Vagina (tissue), 2 donors: ENCODE data around the gene CD34.

Source experiments
- POLR2A ChIP-seq, 2 donors: fragments of 450-650 bp; IDR thresholded peaks; one replicate each; pipeline ENCODE4 v1.6.1; 2017; ENCODE audit warnings: antibody characterized with exemption in 2 of 2, mild to moderate bottlenecking in 2 of 2, moderate library complexity in 2 of 2
- POLR2AphosphoS5 ChIP-seq, 2 donors: sonication (generic); formaldehyde crosslinking; IDR thresholded peaks; one replicate each; pipeline ENCODE4 v1.9.0; 2017; ENCODE audit warnings: antibody characterized with exemption in 2 of 2, mild to moderate bottlenecking in 2 of 2, low read depth in 1 of 2; ENCODE audit not compliant: insufficient read depth in 1 of 2
- TF ChIP-seq, protein P1 (sequence below), 3 experiments: fragments of 450-650 bp in 2 of 3; fragments of 200-600 bp in 1 of 3; sonication (generic) in 1 of 3; IDR thresholded peaks; one replicate each; pipeline ENCODE4 v1.5.1; 2017 to 2019; ENCODE audit warnings: antibody characterized with exemption in 3 of 3, mild to moderate bottlenecking in 2 of 3, moderate library complexity in 2 of 3

DNA sequence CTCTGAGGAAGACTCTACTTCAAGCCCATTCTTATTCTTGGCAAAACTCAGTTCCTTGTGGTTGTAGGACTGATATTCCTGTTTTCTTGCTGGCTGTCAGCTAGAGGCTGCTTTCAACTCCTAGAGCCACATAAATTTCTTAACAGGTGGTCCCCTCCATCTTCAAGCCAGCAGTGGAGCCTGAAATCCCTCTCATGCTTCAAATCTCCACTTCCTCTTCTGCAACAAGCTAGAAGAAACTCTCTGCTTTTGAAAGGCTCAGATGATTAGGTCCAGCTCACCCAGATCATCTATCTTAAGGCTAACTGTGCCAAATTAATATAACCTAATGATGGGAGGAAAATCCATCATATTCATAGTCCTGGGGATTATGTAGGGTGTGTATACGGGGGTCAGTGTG lies 43.2 kb upstream of the CD34 start:
- TF ChIP-seq, protein P1, sequence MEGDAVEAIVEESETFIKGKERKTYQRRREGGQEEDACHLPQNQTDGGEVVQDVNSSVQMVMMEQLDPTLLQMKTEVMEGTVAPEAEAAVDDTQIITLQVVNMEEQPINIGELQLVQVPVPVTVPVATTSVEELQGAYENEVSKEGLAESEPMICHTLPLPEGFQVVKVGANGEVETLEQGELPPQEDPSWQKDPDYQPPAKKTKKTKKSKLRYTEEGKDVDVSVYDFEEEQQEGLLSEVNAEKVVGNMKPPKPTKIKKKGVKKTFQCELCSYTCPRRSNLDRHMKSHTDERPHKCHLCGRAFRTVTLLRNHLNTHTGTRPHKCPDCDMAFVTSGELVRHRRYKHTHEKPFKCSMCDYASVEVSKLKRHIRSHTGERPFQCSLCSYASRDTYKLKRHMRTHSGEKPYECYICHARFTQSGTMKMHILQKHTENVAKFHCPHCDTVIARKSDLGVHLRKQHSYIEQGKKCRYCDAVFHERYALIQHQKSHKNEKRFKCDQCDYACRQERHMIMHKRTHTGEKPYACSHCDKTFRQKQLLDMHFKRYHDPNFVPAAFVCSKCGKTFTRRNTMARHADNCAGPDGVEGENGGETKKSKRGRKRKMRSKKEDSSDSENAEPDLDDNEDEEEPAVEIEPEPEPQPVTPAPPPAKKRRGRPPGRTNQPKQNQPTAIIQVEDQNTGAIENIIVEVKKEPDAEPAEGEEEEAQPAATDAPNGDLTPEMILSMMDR (IDR thresholded peaks at IDR 0.05): no peak
- TF ChIP-seq POLR2A (IDR thresholded peaks at IDR 0.05) (no peak), POLR2AphosphoS5 (IDR thresholded peaks at IDR 0.05; ENCODE audit: insufficient read depth in 1 of 2, low read depth in 1 of 2) (no peak)
